OCI-LY1 (cell line): ENCODE data around the gene CAV1.

ENCODE experiments used
- EZH2 ChIP-seq: fragments of 200-600 bp; sonication (generic), shearing (Covaris generic); IDR thresholded peaks from 2 replicates; pipeline ENCODE4 v1.8.0; 2017; ENCODE audit warnings: borderline replicate concordance, mixed run types, mild to moderate bottlenecking, antibody characterized with exemption, low read length, moderate library complexity, mixed read lengths
- TF ChIP-seq, protein P1 (sequence below): fragments of 200-600 bp; sonication (generic), shearing (Covaris generic); IDR thresholded peaks from 2 replicates; pipeline ENCODE4 v1.5.1; 2017; ENCODE audit warnings: mild to moderate bottlenecking, antibody characterized with exemption, low read length, moderate library complexity, mixed read lengths

DNA sequence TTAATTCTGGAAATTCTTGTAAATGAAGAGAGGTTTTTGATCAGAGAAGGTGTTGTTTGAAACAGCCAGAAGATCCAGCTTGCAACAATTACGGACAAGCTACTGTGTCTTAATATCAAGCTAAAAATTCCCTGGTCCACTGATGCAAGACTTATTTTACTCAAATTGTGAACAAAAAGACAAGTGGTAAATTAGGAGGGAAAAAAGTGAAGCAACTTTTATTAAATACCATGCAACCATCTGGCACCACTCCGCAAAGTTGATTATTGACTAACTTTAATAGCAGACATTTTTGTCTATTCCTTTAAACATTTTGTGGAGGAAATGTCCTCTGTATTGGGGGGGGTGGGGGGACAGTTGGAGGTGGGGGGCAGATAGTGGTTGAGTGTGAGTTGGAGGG, 30.4 kb upstream of the CAV1 start:
- TF ChIP-seq, protein P1, sequence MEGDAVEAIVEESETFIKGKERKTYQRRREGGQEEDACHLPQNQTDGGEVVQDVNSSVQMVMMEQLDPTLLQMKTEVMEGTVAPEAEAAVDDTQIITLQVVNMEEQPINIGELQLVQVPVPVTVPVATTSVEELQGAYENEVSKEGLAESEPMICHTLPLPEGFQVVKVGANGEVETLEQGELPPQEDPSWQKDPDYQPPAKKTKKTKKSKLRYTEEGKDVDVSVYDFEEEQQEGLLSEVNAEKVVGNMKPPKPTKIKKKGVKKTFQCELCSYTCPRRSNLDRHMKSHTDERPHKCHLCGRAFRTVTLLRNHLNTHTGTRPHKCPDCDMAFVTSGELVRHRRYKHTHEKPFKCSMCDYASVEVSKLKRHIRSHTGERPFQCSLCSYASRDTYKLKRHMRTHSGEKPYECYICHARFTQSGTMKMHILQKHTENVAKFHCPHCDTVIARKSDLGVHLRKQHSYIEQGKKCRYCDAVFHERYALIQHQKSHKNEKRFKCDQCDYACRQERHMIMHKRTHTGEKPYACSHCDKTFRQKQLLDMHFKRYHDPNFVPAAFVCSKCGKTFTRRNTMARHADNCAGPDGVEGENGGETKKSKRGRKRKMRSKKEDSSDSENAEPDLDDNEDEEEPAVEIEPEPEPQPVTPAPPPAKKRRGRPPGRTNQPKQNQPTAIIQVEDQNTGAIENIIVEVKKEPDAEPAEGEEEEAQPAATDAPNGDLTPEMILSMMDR, result no peak
- no peak for TF ChIP-seq EZH2
